GM06990 (cell line): ENCODE measurements around the gene TRIP12.
"Not testable (repeated sequence)": the region's sequence is repeated elsewhere in the genome, so short reads cannot be mapped to it uniquely, and the experiment has no call there.

Experiments
- DNase-seq: peaks from one replicate; pipeline ENCODE4 v3.0.0-alpha.2; 2011; ENCODE audit not compliant: insufficient read length; ENCODE audit errors: extremely low read depth
- H3K27me3 ChIP-seq: replicated peaks from 2 replicates; pipeline ENCODE4 v1.6.0; 2011; ENCODE audit warnings: low read length; ENCODE audit not compliant: control insufficient read depth, insufficient read depth
- H3K36me3 ChIP-seq: 2 replicates; pipeline ENCODE4 v1.5.1; 2011; ENCODE audit warnings: low read length; ENCODE audit not compliant: control insufficient read depth, insufficient read depth
- H3K4me3 ChIP-seq: replicated peaks from 2 replicates; pipeline ENCODE4 v1.5.1; 2011; ENCODE audit warnings: low read depth, mild to moderate bottlenecking, control low read depth, low read length
- TF ChIP-seq, protein P1 (sequence below): IDR thresholded peaks from 2 replicates; pipeline ENCODE4 v1.5.1; 2011; ENCODE audit warnings: low read length, control low read depth, mild to moderate bottlenecking, inconsistent platforms; ENCODE audit not compliant: insufficient read depth, poor library complexity, severe bottlenecking

TRIP12 gene

DNA sequence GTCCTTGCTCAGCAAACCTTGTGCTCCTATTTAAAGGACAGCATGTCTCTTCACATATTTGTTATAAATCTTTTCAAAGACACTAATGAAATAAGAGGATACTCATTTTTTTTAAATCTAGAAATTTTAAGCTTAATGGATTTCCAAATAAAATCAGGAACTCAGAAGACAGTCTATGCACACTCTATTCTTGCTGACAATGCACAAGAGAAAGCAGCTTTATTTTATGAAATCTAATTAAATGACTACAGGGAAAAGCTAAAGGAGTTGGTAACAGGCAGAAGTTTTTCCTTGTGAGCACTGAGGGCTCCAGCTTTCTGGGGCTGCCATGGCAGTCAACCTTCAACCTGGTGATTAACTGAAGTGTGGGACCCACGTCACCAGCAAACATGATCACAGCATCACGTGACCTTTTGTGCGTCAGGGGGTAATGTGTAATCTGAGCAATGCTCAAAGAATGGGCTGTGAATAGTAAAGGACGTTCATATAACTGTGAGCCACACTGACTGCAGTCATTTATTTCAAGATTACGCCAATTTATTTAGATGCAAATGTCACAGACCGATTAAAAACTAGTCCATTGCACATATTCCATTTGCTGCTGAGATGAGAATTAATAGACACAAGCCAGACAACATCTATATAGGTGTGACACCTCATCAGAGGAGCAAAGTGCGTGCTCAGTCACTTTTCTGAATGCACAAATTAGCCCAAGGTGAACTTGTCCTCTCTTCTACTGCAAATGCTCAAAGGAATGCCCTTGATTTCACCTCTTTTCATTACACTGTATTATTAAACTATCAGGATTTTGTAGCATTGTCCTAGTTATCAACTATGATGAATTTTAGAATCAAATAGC is 195.9 kb downstream of the TRIP12 start:
- H3K27me3 ChIP-seq: no peaks in the 10 kb centered on the region; the same call in 1 of the 2 replicates
- H3K36me3 ChIP-seq: no peaks in the 10 kb centered on the region
- TF ChIP-seq, protein P1, sequence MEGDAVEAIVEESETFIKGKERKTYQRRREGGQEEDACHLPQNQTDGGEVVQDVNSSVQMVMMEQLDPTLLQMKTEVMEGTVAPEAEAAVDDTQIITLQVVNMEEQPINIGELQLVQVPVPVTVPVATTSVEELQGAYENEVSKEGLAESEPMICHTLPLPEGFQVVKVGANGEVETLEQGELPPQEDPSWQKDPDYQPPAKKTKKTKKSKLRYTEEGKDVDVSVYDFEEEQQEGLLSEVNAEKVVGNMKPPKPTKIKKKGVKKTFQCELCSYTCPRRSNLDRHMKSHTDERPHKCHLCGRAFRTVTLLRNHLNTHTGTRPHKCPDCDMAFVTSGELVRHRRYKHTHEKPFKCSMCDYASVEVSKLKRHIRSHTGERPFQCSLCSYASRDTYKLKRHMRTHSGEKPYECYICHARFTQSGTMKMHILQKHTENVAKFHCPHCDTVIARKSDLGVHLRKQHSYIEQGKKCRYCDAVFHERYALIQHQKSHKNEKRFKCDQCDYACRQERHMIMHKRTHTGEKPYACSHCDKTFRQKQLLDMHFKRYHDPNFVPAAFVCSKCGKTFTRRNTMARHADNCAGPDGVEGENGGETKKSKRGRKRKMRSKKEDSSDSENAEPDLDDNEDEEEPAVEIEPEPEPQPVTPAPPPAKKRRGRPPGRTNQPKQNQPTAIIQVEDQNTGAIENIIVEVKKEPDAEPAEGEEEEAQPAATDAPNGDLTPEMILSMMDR: no peak
- no peak for DNase-seq
- H3K4me3 ChIP-seq: no peak overlapping the region

DNA sequence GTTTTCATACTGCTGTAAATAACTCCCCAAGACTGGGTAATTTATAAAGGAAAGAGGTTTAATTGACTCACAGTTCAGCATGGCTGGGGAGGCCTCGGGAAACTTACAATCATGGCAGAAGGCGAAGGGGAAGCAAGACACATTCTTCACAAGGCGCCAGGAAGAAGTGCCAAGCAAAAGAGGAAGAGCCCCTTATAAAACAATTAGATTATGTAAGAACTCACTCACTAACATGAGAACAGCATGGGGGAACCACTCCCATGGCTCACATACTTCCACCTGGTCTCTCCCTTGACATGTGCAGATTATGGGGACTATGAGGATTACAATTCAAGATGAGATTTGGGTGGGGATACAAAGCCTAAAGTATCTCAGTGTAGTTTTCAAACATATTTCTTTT is 198.6 kb downstream of the TRIP12 start:
- H3K4me3 ChIP-seq: not testable (repeated sequence)

DNA sequence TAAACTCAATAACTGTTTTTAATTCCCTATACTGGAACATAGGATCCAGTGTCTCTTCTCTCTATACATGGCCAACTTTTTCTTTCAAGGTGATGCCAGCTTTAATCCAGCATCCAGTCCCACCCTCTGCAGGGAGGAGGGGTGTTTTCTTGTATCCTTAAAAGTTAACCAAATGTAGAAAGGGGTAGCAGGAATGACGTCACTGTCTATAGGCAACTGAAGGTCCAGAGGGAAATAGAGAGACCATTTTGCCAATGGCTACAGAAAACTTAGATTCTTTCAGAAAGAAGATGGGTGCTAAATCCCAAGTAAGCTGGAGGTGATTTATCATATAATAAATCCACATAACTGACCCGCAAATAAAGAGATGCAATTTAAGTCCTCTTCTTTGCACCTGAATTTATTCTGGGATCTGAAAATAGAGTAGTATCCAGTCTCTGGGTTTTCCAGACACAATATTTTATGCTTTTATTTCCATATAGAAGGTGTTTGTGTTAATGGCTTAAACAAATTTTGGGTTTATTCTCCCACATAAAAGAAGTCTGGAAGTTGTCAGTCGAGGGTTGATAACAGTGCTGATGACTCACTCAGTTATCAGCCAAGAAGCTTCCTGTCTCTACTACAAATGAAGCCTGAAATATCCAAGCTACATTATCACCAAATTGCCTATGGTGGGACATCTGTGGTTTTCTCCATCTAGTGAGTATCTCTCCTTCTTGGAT is 201.7 kb downstream of the TRIP12 start:
- TF ChIP-seq, protein P1: no peak
- H3K36me3 ChIP-seq: no peaks in the 10 kb centered on the region
- no peak for DNase-seq
- H3K27me3 ChIP-seq: peaks cover 2% of the 10 kb centered on the region; the same call in 1 of the 2 replicates
- H3K4me3 ChIP-seq: no peak overlapping the region

More for the DNA sequence above, 198.6 kb downstream of the TRIP12 start:
- not testable (repeated sequence) for H3K36me3 ChIP-seq, H3K27me3 ChIP-seq, DNase-seq

DNA sequence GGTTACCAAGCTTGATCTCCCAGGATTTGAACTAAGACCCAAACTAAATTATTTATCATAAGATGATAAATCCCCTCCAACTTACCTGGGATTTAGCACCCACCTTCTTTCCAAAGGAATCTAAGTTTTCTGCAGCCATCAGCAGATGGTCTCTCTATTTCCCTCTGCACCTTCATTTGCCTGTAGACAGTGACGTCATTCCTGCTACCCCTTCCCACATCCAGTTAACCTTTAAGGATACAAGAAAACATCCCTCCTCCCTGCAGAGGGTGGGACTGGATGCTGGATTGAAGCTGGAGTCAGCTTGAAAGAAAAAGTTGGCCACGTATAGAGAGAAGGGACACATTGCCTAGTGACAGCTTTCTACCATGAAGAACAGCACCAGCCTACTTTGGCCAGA is 203.8 kb downstream of the TRIP12 start:
- DNase-seq: no peak
- H3K4me3 ChIP-seq: no peak overlapping the region
- peaks cover 2% of the 10 kb centered on the region for H3K27me3 ChIP-seq
- TF ChIP-seq, protein P1: no peak
- no peaks in the 10 kb centered on the region for H3K36me3 ChIP-seq

DNA sequence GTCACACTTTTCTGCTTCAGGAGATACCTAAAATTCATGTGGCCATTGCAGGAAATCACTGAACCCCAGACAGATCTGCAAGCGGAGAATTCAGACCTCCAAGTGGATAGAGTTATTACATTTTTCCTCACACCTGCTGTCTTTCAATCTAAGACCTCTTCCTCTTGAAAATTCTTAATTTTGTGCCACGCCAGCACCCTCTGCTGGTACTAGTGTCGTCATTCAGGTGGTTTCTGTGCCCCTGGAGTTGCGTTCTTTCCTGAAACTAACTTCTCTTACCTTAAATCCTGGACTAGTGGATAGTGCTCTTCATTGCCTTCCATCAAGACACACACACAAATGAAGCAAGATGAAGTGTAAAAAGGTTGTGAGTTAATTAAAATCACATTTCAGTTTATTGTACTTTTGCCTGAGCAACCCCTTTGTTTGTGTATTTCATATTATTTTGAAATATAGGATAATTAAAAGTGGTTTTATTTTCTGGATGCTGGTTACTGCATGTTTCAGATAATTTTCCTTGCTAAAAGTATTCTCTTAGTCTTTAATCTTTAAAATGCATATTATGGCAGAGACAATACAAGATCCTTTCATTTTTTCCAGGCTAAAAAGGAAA is 205.8 kb downstream of the TRIP12 start:
- TF ChIP-seq, protein P1: peak; percentile 64
- no peak for DNase-seq
- H3K4me3 ChIP-seq: no peak overlapping the region
- H3K27me3 ChIP-seq: peaks cover 2% of the 10 kb centered on the region
- no peaks in the 10 kb centered on the region for H3K36me3 ChIP-seq
